ENCODE measurements around the gene TTLL4. TPM values are rescaled to one million over a fixed set of nuclear protein-coding genes. Genes with fewer than 3 reads are reported as not detected.

The TTLL4 gene
- total RNA-seq, 1 experiment from 2014 or later: 82.1 TPM

- H3K27me3 ChIP-seq (ENCODE audit: control insufficient read depth, insufficient read depth, low read length): no peaks in the 10 kb centered on the region
- no peak for DNase-seq
- H3K36me3 ChIP-seq (replicated peaks; ENCODE audit: control insufficient read depth, insufficient read depth, low read length): no peaks in the 10 kb centered on the region
- H3K4me3 ChIP-seq (ENCODE audit: insufficient read depth, low read depth, low read length): no peak overlapping the region
Observed at GRCh38 chr2:218802386-218802994, 91.9 kb downstream of the TTLL4 start.

GRCh38 chr2:218804817-218805216 is 94.2 kb downstream of the TTLL4 start:
- DNase-seq: no peak
- Histone ChIP-seq H3K27me3 (ENCODE audit: control insufficient read depth, insufficient read depth, low read length) (no peaks in the 10 kb centered on the region), H3K4me3 (ENCODE audit: insufficient read depth, low read depth, low read length) (no peak overlapping the region), H3K36me3 (replicated peaks; ENCODE audit: control insufficient read depth, insufficient read depth, low read length) (no peaks in the 10 kb centered on the region)

Other genes starting within 250 kb of the TTLL4 start
- gene USP37, start 142.5 kb upstream of the TTLL4 start, total RNA-seq (2014; rRNA removed; shearing (Covaris generic)): 12.4 and 14.5 TPM in 2 replicates
- gene CNOT9, start 142.0 kb upstream of the TTLL4 start, total RNA-seq (2014; rRNA removed; shearing (Covaris generic)): 95.5 and 120 TPM in 2 replicates
- not detected in 2 replicates for gene PLCD4, start 102.9 kb upstream of the TTLL4 start, total RNA-seq (2014; rRNA removed; shearing (Covaris generic))
- gene ZNF142, start 51.2 kb upstream of the TTLL4 start, total RNA-seq (2014; rRNA removed; shearing (Covaris generic)): 14.6 and 14.8 TPM in 2 replicates
- gene BCS1L, start 51.2 kb upstream of the TTLL4 start, total RNA-seq (2014; rRNA removed; shearing (Covaris generic)): 31.1 and 32.2 TPM in 2 replicates
- 40.6 and 55.5 TPM in 2 replicates for gene RNF25, start 38.8 kb upstream of the TTLL4 start, total RNA-seq (2014; rRNA removed; shearing (Covaris generic))
- 20.4 and 29.4 TPM in 2 replicates for gene STK36, start 38.7 kb upstream of the TTLL4 start, total RNA-seq (2014; rRNA removed; shearing (Covaris generic))
- 14.3 and 15.4 TPM in 2 replicates for gene CYP27A1, start 71.3 kb downstream of the TTLL4 start, total RNA-seq (2014; rRNA removed; shearing (Covaris generic))
- not detected in 2 replicates for gene PRKAG3, start 121.0 kb downstream of the TTLL4 start, total RNA-seq (2014; rRNA removed; shearing (Covaris generic))
- not detected in 2 replicates for gene WNT6, start 149.0 kb downstream of the TTLL4 start, total RNA-seq (2014; rRNA removed; shearing (Covaris generic))
- gene WNT10A, start 170.0 kb downstream of the TTLL4 start, total RNA-seq (2014; rRNA removed; shearing (Covaris generic)): 0.33 TPM in 1 of 2 replicates, not detected in the other
- 0.17 TPM in 1 of 2 replicates, not detected in the other for gene CDK5R2, start 248.8 kb downstream of the TTLL4 start, total RNA-seq (2014; rRNA removed; shearing (Covaris generic))

Data from H7 (cell line).